NCI-H2171 (cell line): Measurements from ENCODE around the gene CCDC85A.

Experiments
- DNase-seq: peaks from one replicate; lab custom pipeline; 2025; lab: John Stamatoyannopoulos, UW

Gene CCDC85A

DNA sequence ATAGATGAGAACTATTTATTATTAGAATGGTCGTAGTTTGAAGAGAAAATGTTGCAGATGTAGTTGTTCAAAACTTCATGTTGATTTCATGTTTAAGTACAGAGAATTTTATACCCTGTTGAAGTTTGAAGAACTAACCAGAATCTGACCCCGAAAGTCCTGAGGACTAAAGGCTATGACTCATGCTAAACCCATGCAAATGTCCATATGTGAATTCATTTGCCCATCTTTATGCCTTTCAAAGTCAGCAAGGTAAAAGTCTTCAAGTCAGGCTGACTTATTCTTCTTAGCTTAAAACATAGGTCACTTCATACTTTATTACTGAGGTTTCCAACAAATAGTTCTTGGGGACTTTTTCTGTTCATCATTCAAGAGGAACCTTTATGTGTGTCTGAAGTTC, 185.5 kb downstream of the CCDC85A start:
- DNase-seq: no peak

DNA sequence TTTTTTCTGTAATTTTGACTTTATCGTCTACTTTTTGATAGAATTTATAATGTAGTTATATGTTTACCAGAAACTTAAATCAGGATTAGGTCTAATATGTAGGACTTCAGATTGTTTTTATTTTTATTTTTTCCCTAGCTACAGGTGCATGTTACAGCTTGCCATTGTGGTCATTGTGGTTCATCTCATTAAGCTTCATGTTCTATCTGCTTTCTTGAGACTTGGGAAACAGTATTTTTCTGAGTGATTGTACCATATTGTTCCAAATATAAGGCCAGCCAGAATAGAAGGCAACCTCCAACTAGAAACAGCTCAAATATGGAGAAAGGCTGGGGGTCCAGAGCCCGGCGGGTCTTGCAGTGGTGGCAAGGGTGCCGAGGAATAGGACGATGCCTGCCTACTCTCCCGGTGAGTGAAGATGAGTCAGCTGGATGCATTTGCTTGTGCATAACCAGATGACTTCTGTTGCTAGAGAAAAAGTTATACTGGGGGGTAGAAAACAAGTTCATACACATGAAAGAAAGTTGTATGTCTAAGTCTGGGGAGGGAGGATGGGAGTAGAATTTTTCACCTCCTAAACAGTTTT, 188.4 kb downstream of the CCDC85A start:
- no peak for DNase-seq

DNA sequence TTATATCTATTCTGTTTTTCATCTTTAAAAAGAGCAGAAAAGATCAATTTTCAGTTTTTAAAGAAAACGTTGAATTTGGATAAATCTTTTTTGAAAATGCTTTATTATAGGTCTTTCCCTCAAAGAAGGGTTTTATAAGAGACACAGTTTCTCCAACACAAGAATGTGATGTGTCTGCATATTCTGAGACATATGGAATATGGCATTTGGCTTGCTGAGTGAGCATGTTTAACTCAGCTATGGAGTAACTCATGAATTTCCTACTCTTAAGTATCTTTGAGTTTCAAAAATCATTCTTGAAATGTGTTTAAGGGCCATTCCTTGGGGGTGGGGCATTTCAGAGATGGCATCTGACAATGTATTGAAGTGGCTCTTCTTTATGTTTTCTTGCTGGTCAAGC, 191.5 kb downstream of the CCDC85A start:
- no peak for DNase-seq

DNA sequence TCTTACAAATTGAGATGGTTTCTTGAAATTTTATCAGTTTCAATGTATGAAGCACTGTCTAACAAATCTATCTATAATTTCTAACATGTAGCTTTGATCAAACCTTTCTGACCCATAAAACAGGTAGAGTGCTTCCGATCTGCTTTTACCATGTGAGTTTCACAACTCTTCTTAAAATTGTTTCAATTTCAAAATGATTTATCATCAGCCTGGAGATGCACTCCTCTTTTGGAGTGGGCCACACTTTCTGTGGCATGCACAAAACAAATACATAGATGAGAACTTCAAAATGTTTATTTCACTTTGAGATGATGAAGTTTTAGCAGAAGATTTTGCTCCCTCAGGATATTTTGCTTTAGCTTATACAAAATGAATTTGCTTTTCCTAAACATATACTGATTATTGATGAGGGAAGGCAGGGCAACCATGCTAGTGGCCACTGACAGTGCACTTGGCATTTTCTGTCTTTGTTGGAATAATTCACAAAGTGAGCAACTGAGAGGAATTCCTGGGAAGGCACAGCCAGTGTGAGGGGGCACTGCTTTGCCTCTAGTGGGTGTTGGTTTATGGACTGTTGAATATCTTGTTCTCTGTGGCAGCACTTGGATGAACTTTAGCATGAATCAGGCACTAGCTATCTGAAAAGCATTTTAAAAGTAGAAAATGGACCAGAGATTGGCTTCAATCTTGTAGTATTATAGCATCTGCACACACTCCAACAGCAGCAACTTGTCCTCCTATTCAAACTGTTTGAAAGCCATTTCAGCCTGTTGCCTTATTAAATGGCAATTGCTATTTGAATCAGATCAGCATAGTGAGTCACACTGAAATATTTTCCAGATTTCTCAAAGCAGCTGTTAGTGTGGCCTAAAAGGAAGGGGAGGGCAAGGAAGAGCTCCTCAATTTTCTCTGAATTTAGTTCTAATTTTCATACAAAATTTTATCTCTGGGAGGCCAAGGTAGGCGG, 193.2 kb downstream of the CCDC85A start:
- no peak for DNase-seq

DNA sequence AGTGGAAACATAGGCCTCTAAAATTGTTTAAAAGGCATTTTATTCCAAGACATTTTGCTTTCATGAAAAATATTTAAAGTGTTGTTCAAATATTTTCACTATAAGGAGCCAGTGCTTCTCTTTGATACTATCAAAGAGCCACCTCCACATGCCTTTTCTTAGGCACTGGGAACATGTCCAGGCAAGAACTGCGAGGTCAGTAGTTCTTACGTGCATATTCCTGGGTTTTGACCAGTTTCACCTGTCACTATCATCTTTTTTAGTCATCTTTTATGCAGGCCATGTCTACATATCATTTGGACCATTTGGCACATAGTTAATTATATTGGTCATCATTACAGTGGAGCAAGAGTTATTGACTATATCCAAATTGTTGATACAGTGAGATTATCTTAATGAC, 195.3 kb downstream of the CCDC85A start:
- DNase-seq: no peak

DNA sequence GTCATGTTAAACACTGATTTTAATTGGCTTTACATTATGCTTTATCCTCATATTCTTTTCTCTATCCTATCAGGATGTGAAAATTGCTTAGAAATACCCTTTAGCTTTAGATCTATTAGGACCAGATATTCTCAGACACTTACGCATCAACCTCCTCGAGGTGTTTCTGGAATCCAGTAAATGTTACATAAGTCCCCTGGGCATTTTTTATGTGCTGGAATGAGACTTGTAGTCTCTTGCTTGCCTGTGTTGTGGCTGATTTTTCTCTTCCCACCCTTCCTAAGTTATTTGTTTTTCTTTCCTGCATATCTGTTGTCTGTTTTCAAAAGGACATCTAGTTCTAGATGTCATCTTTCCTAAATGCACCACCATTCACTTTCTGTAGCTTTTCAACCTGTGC, 197.1 kb downstream of the CCDC85A start:
- no peak for DNase-seq

DNA sequence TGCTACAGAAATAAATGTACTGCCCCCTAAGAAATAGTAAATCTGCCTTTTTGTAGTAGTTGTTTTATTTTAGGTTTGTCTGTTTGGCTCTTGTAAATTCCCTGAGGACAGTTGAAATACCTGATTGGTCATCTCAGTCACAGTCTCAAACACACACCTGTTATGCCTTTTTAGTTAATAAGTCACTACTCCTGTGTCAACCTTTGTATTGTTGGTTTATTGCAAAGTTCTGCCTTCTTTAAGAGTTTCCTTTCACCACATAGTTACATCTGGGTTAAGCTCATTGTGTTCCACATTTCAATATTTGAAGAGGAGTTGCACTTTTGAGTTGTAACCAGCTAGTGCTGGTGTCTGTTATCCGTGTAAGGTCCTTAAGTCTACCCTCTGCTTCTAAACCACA, 198.7 kb downstream of the CCDC85A start:
- no peak for DNase-seq

DNA sequence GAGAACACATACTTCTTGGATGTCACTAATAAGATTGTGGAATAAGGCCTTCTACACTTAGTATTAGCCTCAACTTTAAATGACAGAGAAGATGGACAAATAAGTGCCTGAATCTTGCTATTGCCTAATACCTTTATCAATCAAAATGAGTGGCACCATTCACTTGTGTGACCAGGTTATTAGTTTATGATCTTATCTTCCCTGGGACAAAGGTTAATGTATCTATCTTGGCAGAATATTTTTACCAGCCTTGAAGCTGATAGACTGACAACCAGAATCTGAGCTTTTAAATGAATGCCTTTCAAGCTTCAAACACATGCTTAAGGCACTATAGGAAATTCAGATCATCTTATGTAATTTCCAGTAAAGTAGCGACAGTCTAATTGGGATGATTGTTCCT, 202.9 kb downstream of the CCDC85A start:
- no peak for DNase-seq

DNA sequence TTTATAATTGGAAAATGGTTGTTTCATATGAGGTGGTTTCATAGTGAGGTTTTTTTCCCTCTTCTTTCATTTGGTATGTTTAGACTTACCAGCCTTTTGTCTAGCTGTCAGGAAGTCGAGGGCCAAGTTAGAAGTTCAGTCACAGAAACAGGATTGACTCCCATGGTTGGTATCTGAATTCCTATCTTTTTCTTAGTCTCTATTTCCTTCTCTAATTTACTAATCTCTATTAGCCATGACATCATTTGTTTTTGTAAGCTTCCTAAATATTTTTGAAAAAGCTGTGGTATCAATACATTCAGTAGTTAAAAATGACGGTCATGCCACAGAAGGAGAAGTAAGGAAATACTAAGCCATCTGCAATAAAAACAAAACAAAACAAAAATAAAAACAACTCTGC, 206.9 kb downstream of the CCDC85A start:
- DNase-seq: no peak

DNA sequence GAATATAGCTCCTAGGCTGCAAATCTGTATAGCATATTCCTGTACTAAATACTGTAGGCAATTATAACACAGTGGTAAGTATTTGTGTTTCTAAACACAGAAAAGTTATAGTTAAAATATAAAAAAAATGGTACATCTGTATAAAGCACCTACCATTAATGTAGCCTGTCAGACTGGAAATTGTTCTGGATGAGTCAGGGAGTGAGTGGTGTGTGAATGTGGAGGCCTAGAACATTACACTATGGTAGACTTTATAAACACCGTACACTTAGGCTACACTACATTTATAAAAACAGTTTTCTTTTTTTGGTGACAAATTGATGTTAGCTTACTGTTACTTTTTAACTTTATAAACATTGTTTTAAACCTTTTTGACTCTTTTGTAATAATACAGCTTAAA, 226.3 kb downstream of the CCDC85A start:
- DNase-seq: no peak

DNA sequence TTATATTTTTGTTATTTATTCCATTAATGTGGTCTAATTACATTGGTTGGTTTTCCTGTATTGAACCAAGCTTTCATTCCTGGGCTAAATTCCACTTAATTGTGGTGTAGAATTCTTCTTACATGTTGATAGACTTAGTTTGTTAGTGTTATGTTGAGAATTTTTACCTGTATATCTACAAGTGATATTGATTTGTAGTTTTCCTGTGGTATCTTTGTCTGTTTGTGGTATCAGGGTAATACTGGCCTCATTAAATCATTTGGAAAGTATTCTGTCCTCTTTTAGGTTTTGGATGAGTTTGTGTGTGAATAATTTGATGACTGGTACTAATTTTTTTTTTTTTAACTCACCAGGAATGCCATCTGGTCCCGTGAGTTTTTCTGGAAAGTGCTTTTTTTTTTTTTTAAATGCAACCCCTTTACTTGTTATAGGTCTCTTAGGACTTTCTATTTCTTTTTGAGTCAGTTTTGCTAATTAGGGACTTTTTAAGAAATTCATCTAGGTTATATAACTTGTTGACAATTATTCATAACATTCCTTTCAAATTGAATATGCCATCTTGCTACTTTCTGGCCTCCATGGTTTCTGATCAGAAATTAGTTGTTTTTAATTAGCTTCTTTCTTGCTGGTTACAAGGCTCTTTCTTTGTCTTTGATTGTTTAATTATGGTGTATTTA, 232.8 kb downstream of the CCDC85A start:
- peak; percentile 37 for DNase-seq
